GM12892 (cell line): ENCODE data around the gene DNAAF5.

ENCODE experiments used
- DNase-seq: peaks from one replicate; pipeline ENCODE4 v3.0.0; 2011; ENCODE audit not compliant: insufficient read length
- FAIRE-seq: peaks from 2 replicates; lab custom pipeline; 2011; peaks lifted over from hg19 to GRCh38; lab: Jason Lieb, UNC
- POLR2A ChIP-seq: IDR thresholded peaks from 2 replicates; pipeline ENCODE4 v1.6.1; 2011; ENCODE audit warnings: low read depth, low read length, control low read depth
- POLR2AphosphoS5 ChIP-seq: IDR thresholded peaks from 2 replicates; pipeline ENCODE4 v1.6.1; 2011; ENCODE audit warnings: low read depth, low read length, control low read depth
- TAF1 ChIP-seq: IDR thresholded peaks from 2 replicates; pipeline ENCODE4 v1.6.1; 2011; ENCODE audit warnings: low read depth, mild to moderate bottlenecking, control low read depth, low read length, borderline replicate concordance

Gene DNAAF5

DNA sequence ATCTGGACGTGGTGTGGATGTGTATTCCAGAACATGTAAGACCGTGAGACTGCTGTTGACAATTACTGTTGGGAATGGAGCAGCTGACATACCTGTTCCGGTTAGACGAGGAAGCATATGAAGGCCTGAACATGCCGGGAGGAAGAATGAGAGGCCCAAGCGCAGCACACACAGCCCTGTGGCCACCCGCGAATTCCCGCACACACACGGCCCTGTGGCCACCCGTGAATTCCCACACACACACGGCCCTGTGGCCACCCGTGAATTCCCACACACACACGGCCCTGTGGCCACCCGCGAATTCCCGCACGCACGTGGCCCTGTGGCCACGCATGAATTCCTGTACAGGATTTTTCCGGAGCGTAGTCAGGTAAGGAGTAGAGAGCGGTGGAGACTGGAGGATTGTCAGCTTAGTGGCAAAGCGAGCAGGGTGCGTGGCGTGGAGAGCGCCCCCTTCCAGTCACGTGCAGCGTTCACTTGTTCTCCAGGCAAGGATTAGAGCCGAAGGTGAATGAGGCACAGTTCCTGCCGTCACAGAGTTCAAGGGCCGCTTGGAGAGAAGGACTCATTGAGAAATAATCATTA is 96.3 kb downstream of the DNAAF5 start:
- DNase-seq (no peak), FAIRE-seq (no peak)
- TF ChIP-seq TAF1 (no peak), POLR2A (no peak), POLR2AphosphoS5 (no peak)

DNA sequence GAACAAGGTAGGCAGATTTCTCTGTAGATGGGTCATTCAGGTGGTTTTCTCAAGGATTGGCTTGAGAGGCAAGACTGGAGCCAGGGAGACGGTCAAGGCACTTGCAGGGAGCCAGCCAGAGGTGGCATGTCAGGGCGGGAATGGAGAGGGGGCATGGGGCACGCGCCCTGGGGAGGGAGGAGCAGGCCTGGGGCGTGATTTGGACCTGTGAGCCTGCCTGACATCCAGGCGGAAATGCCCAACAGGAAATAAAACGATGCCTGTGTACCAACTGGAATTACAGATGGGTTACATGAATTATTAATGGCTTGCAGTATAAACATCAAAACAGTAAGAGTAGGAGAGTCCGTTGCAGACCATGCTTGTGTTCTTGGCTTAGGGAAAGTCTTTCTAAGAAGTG is 97.2 kb downstream of the DNAAF5 start:
- TF ChIP-seq TAF1 (no peak), POLR2A (no peak), POLR2AphosphoS5 (no peak)
- DNase-seq: no peak
- no peak for FAIRE-seq

DNA sequence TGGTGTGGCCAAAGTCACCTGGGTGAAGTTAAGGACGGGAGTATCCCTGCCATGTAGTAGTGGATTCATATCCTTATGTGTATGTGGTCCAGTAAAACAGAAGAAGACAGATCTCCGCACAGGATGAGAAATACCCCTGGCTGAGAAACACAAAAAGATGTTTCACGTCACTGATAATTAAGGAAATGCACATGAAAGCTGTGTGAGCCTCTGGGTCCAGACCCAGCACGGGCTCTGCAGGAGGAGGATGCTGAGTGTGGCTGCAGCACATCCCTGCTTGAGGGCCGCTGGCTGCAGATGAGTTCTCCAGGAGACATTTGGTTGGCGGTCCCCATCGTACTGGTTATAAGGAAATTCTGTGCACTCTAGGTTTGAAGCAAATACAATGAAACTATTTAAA is 97.6 kb downstream of the DNAAF5 start:
- TF ChIP-seq POLR2AphosphoS5: no peak
- TF ChIP-seq TAF1: no peak
- TF ChIP-seq POLR2A: no peak
- DNase-seq (no peak), FAIRE-seq (no peak)

DNA sequence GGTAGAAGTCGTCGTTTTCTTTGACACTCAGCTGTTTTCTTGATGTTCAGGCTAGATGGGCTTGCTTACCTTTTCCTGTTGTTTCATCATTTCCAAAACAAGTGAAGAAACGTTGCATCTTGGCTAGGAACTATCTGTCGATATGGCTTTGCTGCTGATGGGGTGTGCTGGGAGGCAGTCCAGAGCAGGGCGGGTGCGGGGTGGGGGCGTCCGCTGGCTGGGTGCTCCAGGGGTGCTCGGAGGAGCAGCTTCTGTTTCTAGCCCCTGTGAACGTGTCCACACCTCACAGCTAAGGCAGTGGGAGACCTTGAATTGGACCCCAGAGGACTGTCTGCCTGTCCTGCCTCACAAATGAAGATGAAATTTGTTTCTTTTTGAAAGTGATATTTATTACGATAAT is 98.2 kb downstream of the DNAAF5 start:
- DNase-seq (no peak), FAIRE-seq (no peak)
- TF ChIP-seq POLR2AphosphoS5 (no peak), POLR2A (no peak), TAF1 (no peak)

GRCh38 chr7:825386-825785 is 98.9 kb downstream of the DNAAF5 start:
- no peak for DNase-seq
- FAIRE-seq: no peak
- TF ChIP-seq TAF1 (no peak), POLR2A (no peak), POLR2AphosphoS5 (no peak)

DNA sequence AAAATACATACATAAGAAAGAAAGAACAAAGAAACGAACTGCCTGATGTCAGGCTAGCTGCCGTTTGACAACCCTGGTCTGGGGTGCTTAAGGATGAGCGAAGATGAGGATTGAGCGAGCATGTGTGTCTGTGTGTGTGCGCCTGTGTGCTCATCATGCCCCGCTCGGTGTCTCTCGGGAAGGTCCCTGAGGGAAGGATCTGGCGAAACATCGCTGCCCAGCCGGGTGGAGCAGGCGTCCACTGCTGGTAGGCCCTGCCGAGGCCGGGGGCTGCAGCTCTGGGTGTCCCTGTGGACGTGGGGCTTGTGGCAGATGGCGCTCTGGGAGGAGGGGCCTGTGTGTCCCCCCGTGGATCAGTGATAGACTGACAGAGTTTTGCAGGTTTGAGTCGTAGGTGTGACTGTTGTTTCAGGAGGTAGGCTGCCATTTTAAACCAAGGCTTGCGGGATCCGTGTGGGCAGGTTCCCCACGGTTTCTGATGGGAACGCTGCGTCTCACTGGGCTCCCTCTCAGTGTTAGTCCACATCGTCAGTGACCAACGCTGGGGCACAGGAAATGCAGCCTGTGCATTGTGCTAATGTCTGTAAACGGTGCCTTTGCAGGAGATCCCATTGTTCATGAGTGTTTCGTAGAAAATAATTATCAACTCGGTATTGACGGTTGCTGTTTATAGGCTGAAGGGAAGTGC is 99.9 kb downstream of the DNAAF5 start:
- DNase-seq (no peak), FAIRE-seq (no peak)
- TF ChIP-seq POLR2A: no peak
- no peak for TF ChIP-seq POLR2AphosphoS5
- no peak for TF ChIP-seq TAF1

GRCh38 chr7:828793-829561 is 102.5 kb downstream of the DNAAF5 start:
- no peak for TF ChIP-seq POLR2A
- TF ChIP-seq POLR2AphosphoS5: no peak
- no peak for FAIRE-seq
- no peak for DNase-seq

DNA sequence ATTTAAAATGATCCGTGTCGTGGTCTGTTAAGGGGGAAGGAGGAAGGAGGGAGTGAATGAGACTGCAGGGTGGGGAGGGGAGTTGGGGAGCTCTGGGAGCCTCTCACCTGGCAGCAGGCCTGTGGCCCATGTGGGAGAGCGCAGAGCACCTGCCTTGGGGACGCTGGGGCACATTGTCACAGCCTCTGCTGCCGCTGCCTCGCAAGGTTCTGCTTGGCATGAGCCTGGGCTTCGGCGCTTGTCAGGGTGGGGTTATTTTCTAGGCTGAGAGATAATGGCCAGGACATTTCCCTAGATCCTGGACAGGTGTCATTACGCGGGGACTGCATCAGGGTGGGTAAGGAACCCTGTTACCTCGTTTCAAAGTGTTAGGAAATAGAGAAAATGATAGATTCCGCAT is 103.6 kb downstream of the DNAAF5 start:
- DNase-seq: no peak
- TF ChIP-seq TAF1 (no peak), POLR2AphosphoS5 (no peak), POLR2A (no peak)
- FAIRE-seq: no peak

- TF ChIP-seq POLR2AphosphoS5 (no peak), TAF1 (no peak), POLR2A (no peak)
- FAIRE-seq (no peak), DNase-seq (peak; percentile 53)
These were observed 105.2 kb downstream of the DNAAF5 start for GRCh38 chr7:831596-832166.

GRCh38 chr7:832167-832967 is 105.9 kb downstream of the DNAAF5 start, which contains the start of gene SUN1:
Gene SUN1 (plus strand): TSS chr7:832476. CDS start chr7:832525, 49 bp downstream.
- DNase-seq: peak; percentile 41
- peak; percentile 91 for FAIRE-seq
- TF ChIP-seq TAF1: no peak
- no peak for TF ChIP-seq POLR2A
- no peak for TF ChIP-seq POLR2AphosphoS5

GRCh38 chr7:832968-833424 is 106.5 kb downstream of the DNAAF5 start:
- FAIRE-seq (no peak), DNase-seq (no peak)
- no peak for TF ChIP-seq TAF1
- TF ChIP-seq POLR2AphosphoS5: no peak
- TF ChIP-seq POLR2A: no peak
